ENCODE measurements around the gene WHAMM. TPM values are rescaled to one million over a fixed set of nuclear protein-coding genes. Genes with fewer than 3 reads are reported as not detected.

The WHAMM gene
- total RNA-seq, 2 donors from 2014 or later: 5.2 to 6.7 TPM

DNA sequence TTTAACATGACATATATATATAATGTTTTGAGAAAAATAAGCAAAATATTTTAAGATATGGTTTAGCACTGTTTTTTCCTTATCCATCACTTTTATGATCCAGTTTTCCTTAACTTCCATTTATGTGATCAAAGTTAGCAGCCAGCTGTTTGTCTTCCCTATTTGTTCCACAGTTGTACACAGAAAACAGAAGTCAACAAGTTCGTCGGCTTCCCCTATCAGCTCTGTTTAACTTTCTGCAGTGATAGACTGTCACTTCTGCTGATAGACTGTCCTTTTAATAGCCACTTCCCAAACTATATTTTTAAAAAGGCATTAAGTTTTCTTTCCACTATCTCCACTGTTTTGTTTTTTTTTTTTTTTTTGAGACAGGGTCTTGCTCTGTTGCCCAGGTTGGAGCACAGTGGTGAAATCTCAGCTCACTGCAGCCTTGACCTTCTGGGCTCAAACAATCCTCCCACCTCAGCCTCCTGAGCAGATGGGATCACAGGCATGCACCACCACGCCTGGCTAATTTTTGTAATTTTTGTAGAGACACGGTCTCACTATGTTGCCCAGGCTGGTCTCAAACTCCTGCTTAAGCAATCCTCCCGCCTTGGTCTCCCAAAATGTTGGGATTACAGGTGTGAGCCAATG lies 10.8 kb upstream of the WHAMM start:
- H3K27ac ChIP-seq: peak overlapping the region in 1 of 2 donors; percentile 23
- H3K9me3 ChIP-seq: peaks cover 0 to 3% of the 10 kb centered on the region in 2 donors
- no peak overlapping the region for H3K4me3 ChIP-seq
- no peak for DNase-seq (ENCODE audit: low spot score)
- H3K27me3 ChIP-seq: no peaks in the 10 kb centered on the region
- peaks cover 0 to 29% of the 10 kb centered on the region in 2 donors for H3K4me1 ChIP-seq
- H3K36me3 ChIP-seq: peaks cover 5% of the 10 kb centered on the region
- TF ChIP-seq, protein P1, sequence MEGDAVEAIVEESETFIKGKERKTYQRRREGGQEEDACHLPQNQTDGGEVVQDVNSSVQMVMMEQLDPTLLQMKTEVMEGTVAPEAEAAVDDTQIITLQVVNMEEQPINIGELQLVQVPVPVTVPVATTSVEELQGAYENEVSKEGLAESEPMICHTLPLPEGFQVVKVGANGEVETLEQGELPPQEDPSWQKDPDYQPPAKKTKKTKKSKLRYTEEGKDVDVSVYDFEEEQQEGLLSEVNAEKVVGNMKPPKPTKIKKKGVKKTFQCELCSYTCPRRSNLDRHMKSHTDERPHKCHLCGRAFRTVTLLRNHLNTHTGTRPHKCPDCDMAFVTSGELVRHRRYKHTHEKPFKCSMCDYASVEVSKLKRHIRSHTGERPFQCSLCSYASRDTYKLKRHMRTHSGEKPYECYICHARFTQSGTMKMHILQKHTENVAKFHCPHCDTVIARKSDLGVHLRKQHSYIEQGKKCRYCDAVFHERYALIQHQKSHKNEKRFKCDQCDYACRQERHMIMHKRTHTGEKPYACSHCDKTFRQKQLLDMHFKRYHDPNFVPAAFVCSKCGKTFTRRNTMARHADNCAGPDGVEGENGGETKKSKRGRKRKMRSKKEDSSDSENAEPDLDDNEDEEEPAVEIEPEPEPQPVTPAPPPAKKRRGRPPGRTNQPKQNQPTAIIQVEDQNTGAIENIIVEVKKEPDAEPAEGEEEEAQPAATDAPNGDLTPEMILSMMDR (IDR thresholded peaks at IDR 0.05): no peak

DNA sequence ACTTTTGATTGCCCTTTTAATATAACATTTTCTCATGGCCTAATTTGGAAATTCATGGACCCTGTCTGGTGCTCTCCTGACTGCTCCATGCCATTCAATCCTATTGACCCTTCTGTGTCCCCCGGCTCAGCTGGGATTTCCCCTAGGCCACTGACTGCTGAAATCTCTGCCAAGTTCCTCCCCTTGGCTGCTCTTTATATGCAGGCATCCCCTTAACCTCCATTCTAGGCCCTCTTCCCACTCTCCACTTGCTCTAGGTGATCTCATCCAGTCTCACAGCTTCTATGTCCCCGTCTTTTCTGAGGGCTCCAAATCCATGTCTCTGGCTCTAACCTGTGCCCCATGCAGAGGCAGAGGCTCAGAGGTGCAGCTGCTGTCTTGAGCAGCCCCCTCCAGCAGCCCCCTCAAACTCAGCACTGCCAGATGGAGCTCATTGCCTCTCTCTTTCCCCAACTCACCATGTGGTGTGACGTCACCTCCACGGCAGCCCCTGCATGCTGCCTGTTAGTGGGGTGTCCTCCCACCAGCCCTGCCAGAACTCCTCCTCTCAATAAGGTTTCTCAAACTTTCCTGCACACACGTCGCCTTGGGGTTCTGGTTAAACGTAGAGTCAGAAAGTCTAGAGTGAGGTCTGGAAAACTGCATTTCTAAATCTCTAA lies 10.1 kb upstream of the WHAMM start:
- Histone ChIP-seq H3K27ac (peak overlapping the region; percentile 38 to 62), H3K4me3 (no peak overlapping the region), H3K4me1 (peaks cover 0 to 29% of the 10 kb centered on the region in 2 donors), H3K9me3 (no peaks in the 10 kb centered on the region), H3K27me3 (no peaks in the 10 kb centered on the region), H3K36me3 (peaks cover 5% of the 10 kb centered on the region)
- TF ChIP-seq, protein P1 (IDR thresholded peaks at IDR 0.05): no peak
- no peak for DNase-seq (ENCODE audit: low spot score)

DNA sequence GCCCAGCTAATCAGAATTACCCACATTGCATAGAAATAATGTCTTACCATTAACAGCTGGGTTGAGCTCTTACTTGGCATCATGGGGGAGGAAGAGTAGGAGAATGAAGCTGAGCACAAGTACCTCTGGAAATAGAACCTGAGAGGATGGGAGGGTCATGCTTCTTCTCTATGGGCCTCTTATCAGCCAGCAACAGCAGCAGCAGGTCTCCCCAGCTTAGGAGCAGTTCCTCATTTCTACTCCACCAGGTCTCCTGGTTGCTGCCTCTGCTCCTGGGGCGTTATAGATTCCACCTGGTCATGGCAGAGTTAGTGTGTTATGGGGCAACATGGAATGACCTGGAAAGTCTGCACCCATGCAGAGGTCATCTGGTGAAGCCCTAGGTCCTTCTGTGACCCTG lies 6.9 kb upstream of the WHAMM start:
- TF ChIP-seq, protein P1 (IDR thresholded peaks at IDR 0.05): no peak
- H3K27ac ChIP-seq: peak overlapping the region; percentile 65 to 97

DNA sequence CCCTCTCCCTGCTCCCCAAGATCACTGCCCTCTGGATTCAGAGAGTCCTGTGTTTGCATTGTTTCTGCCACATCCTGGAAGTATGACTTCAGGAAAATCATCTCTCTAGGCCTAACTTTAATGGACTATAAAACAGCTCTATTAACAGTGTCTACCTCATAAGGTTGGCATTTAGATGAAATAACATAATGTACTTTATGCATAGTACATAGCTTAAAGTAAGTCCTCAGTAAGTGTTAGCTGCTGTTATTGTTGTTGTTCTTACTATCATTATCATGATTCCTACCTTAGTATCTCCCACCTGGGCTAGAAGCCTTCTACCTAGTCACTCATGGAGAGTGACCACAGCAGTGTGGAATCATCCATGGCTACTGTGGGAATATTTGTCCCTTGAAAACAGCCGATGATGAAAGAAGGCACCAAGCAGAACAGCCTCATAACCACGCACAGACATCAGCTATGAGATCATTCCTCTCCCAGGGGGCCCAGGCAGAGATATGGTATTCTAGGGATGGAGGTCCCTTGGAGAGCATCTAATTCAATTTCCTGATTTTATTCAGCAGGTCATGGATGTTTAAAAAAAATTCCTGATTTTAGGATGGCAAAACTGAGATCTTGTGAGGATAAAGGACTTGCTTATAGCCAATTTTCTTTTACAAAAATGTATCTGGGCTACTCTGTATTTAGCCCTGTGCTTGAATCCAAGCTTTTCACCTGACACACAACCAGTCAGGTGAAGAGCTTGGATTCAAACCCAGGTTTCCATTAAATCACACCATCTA lies 5.4 kb upstream of the WHAMM start:
- H3K9me3 ChIP-seq: no peaks in the 10 kb centered on the region
- TF ChIP-seq, protein P1 (IDR thresholded peaks at IDR 0.05): no peak
- peak overlapping the region; percentile 97 to 98 for H3K27ac ChIP-seq
- peaks cover 0 to 37% of the 10 kb centered on the region in 2 donors for H3K4me1 ChIP-seq
- DNase-seq (ENCODE audit: low spot score): no peak
- no peaks in the 10 kb centered on the region for H3K36me3 ChIP-seq
- H3K27me3 ChIP-seq: no peaks in the 10 kb centered on the region
- peak overlapping the region; percentile 44 to 51 for H3K4me3 ChIP-seq

More for the DNA sequence above, 6.9 kb upstream of the WHAMM start:
- peaks cover 0 to 29% of the 10 kb centered on the region in 2 donors for H3K4me1 ChIP-seq
- H3K9me3 ChIP-seq: no peaks in the 10 kb centered on the region
- no peak overlapping the region for H3K4me3 ChIP-seq
- no peak for DNase-seq (ENCODE audit: low spot score)
- no peaks in the 10 kb centered on the region for H3K27me3 ChIP-seq
- H3K36me3 ChIP-seq: no peaks in the 10 kb centered on the region

DNA sequence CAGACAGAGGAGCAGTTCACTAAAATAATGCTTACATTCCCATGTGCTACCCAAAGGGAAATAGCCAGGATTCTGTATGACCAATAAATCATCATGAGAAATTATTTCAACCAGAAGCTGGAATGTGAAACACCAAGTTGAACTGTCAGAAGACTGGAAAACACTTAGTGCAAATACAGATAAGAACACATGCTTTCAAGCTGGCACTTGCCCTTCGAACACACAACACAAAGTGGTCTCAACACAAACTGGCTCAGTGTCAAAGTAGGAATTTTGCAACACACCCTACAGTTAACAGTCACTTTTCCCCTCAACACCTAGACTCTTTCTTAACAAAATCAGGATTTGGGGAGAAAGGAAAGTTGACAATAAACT lies 4.9 kb upstream of the WHAMM start:
- no peak for DNase-seq (ENCODE audit: low spot score)
- TF ChIP-seq, protein P1 (IDR thresholded peaks at IDR 0.05): no peak
- Histone ChIP-seq H3K4me3 (peak overlapping the region; percentile 44 to 51), H3K27me3 (no peaks in the 10 kb centered on the region), H3K27ac (peak overlapping the region; percentile 97 to 98), H3K4me1 (peaks cover 0 to 34% of the 10 kb centered on the region in 2 donors), H3K36me3 (no peaks in the 10 kb centered on the region), H3K9me3 (no peaks in the 10 kb centered on the region)

All from right atrium auricular region (tissue), 2 donors.